VCaP (cell line): ENCODE results near the gene TMEM238L.

Experiments used
- H3K27ac ChIP-seq: fragments of 450-650 bp; 2 replicates; pipeline ENCODE4 v1.5.1; 2017
- CTCF ChIP-seq: fragments of 450-650 bp; conservative IDR thresholded peaks from 2 replicates; pipeline ENCODE4 v1.5.1; 2017; ENCODE audit warnings: mild to moderate bottlenecking, moderate library complexity

TMEM238L gene

GRCh38 chr17:10754109-10754508 is 49.8 kb downstream of the TMEM238L start:
- TF ChIP-seq CTCF, result peak; percentile 54
- H3K27ac ChIP-seq, result no peak overlapping the region

GRCh38 chr17:10752696-10753095 is 51.2 kb downstream of the TMEM238L start:
- TF ChIP-seq CTCF, result no peak
- no peak overlapping the region for H3K27ac ChIP-seq

- H3K27ac ChIP-seq, result no peak overlapping the region
- no peak for TF ChIP-seq CTCF
These were observed 52.3 kb downstream of the TMEM238L start for GRCh38 chr17:10751563-10751962.

GRCh38 chr17:10750210-10750609 is 53.7 kb downstream of the TMEM238L start:
- no peak for TF ChIP-seq CTCF

GRCh38 chr17:10748531-10749181 is 55.2 kb downstream of the TMEM238L start:
- H3K27ac ChIP-seq, result no peak overlapping the region
- TF ChIP-seq CTCF, result no peak

More at GRCh38 chr17:10750210-10750609, 53.7 kb downstream of the TMEM238L start:
- H3K27ac ChIP-seq, result no peak overlapping the region

GRCh38 chr17:10745231-10745630 is 58.7 kb downstream of the TMEM238L start:
- H3K27ac ChIP-seq, result no peak overlapping the region
- TF ChIP-seq CTCF, result no peak
